Liver (tissue), 9 donors: ENCODE results near the gene EPS8L1. TPM values are rescaled to one million over a fixed set of nuclear protein-coding genes. Genes with fewer than 3 reads are reported as not detected.

Experiments used
- DNase-seq: peaks from one replicate; pipeline ENCODE4 v3.0.0-alpha.2; 2017; ENCODE audit warnings: low spot score
- H3K27ac ChIP-seq, 2 donors: one replicate each; pipeline ENCODE4 v1.7.0; 2013; ENCODE audit warnings: inconsistent platforms in 2 of 2, low read length in 2 of 2, control low read depth in 1 of 2, low read depth in 1 of 2, mild to moderate bottlenecking in 1 of 2
- H3K27me3 ChIP-seq, 4 donors: one replicate each; pipeline versions ENCODE4 v1.6.1 to v1.7.0; 2013; ENCODE audit warnings: low read length in 3 of 4, inconsistent platforms in 1 of 4, mild to moderate bottlenecking in 1 of 4, moderate library complexity in 1 of 4; ENCODE audit not compliant: control insufficient read depth in 4 of 4, insufficient read depth in 4 of 4
- H3K36me3 ChIP-seq, 4 donors: one replicate each; pipeline versions ENCODE4 v1.6.1 to v1.7.0; 2013; ENCODE audit warnings: low read length in 3 of 4, mild to moderate bottlenecking in 3 of 4, low read depth in 1 of 4, moderate library complexity in 1 of 4; ENCODE audit not compliant: control insufficient read depth in 4 of 4, insufficient read depth in 3 of 4
- H3K4me1 ChIP-seq, 4 donors: one replicate each; pipeline versions ENCODE4 v1.6.1 to v1.7.0; 2013; ENCODE audit warnings: low read length in 3 of 4, mild to moderate bottlenecking in 3 of 4, moderate library complexity in 1 of 4; ENCODE audit not compliant: control insufficient read depth in 4 of 4, insufficient read depth in 4 of 4
- H3K4me3 ChIP-seq, 3 donors: one replicate each; pipeline versions ENCODE4 v1.6.1 to v1.7.0; 2013; ENCODE audit warnings: low read length in 3 of 3, control low read depth in 1 of 3, low read depth in 1 of 3, mild to moderate bottlenecking in 1 of 3
- H3K9ac ChIP-seq, 2 donors: one replicate each; pipeline ENCODE4 v1.7.0; 2013; ENCODE audit warnings: low read length in 2 of 2, mild to moderate bottlenecking in 2 of 2, moderate library complexity in 2 of 2, control low read depth in 1 of 2, low read depth in 1 of 2
- H3K9me3 ChIP-seq, 4 donors: one replicate each; pipeline versions ENCODE4 v1.6.1 to v1.7.0; 2013; ENCODE audit warnings: low read length in 3 of 4; ENCODE audit not compliant: control insufficient read depth in 4 of 4
- ATF3 ChIP-seq: IDR thresholded peaks from 2 replicates; pipeline ENCODE4 v1.6.1; 2016; ENCODE audit warnings: antibody characterized with exemption
- CTCF ChIP-seq: fragments of 150-350 bp; IDR thresholded peaks from 2 replicates; pipeline ENCODE4 v1.5.1; 2017; ENCODE audit warnings: improper control_type of control experiment, low read depth, low read length; ENCODE audit not compliant: missing input control
- EGR1 ChIP-seq, 2 donors: IDR thresholded peaks; 2 replicates each; pipeline ENCODE4 v1.6.1; 2016 to 2018; ENCODE audit warnings: antibody characterized with exemption in 2 of 2, low read depth in 2 of 2
- FOXA1 ChIP-seq: IDR thresholded peaks from 2 replicates; pipeline ENCODE4 v1.6.1; 2016; ENCODE audit warnings: antibody characterized with exemption
- FOXA2 ChIP-seq: IDR thresholded peaks from 2 replicates; pipeline ENCODE4 v1.6.1; 2016; ENCODE audit warnings: antibody characterized with exemption
- GABPA ChIP-seq, 2 donors: IDR thresholded peaks in 1 of 2; conservative IDR thresholded peaks in 1 of 2; 2 replicates each; pipeline ENCODE4 v1.6.1; 2016; ENCODE audit warnings: antibody characterized with exemption in 2 of 2, mild to moderate bottlenecking in 1 of 2, moderate library complexity in 1 of 2
- HNF4A ChIP-seq, 2 donors: conservative IDR thresholded peaks; 2 replicates each; pipeline ENCODE4 v1.6.1; 2016; ENCODE audit warnings: antibody characterized with exemption in 2 of 2, mild to moderate bottlenecking in 2 of 2
- HNF4G ChIP-seq: IDR thresholded peaks from 2 replicates; pipeline ENCODE4 v1.6.1; 2016; ENCODE audit warnings: antibody characterized with exemption
- JUND ChIP-seq, 2 donors: IDR thresholded peaks; 2 replicates each; pipeline ENCODE4 v1.6.1; 2016; ENCODE audit warnings: antibody characterized with exemption in 2 of 2
- NR2F2 ChIP-seq: IDR thresholded peaks from 2 replicates; pipeline ENCODE4 v1.6.1; 2016; ENCODE audit warnings: antibody characterized with exemption
- REST ChIP-seq: IDR thresholded peaks from 2 replicates; pipeline ENCODE4 v1.6.1; 2016; ENCODE audit warnings: antibody characterized with exemption, mild to moderate bottlenecking
- RXRA ChIP-seq, 2 donors: IDR thresholded peaks; 2 replicates each; pipeline ENCODE4 v1.6.1; 2017 to 2018; ENCODE audit warnings: antibody characterized with exemption in 2 of 2, mild to moderate bottlenecking in 1 of 2
- TAF1 ChIP-seq: conservative IDR thresholded peaks from 2 replicates; pipeline ENCODE4 v1.6.1; 2016; ENCODE audit warnings: antibody characterized with exemption, mild to moderate bottlenecking
- YY1 ChIP-seq: IDR thresholded peaks from 2 replicates; pipeline ENCODE4 v1.6.1; 2016; ENCODE audit warnings: antibody characterized with exemption, mild to moderate bottlenecking
- WGBS: extraction: QIAGEN DNeasy Blood & Tissue Kit; methylation state at CpG from one replicate; pipeline ENCODE4 v1.1.7; 2013; 5-methylcytosine and 5-hydroxymethylcytosine counted together
- polyA plus RNA-seq, 2 donors: library from polyadenylated mRNA; stranded (reverse) in 1 of 2; unstranded in 1 of 2; fragments of 200-250 nt in 1 of 2; fragments of >200 nt in 1 of 2; fragmentation: Nextera tagmentation in 1 of 2; extraction: Ambion mirVana in 1 of 2; gene quantifications; one replicate each; pipeline versions ENCODE4 v1.2.1 to v1.2.3, GENCODE V29; 2013 to 2015
- total RNA-seq, 2 donors: library from RNA; depleted of rRNA; stranded (reverse); fragments of >200 nt; gene quantifications; one replicate each; pipeline ENCODE4 v1.2.3, GENCODE V29; 2014
- TF ChIP-seq, protein P1 (sequence below): IDR thresholded peaks from 2 replicates; pipeline ENCODE4 v1.6.1; 2016; ENCODE audit warnings: antibody characterized with exemption
- TF ChIP-seq, protein P2 (sequence below): IDR thresholded peaks from 2 replicates; pipeline ENCODE4 v1.6.1; 2016; ENCODE audit warnings: antibody characterized with exemption
- donor health status: healthy.
- donor health status: healthy.
- donor health status: healthy.
- donor health status: healthy.
- donor health status: healthy.

EPS8L1 gene
- total and polyA plus RNA-seq, 4 donors: 0.40 to 1.5 (median 0.87) TPM

DNA sequence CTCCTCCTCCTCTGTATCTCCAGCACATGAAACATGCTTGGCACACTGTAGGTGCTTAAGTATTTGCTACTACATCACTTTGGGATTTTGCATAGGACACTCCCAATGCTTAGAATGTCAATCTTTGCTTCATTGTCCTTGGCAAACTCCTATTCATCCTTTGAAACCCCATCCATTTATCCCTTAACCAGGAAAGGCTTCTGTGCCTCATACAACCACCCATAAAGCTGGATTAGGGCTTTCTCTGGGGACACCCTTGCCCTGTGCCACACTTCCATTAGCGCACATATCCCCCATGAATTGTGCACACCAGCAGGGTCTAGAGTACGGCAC, 5.8 kb upstream of the EPS8L1 start:
- Histone ChIP-seq H3K27me3 (peaks cover 0 to 11% (median 3%) of the 10 kb centered on the region in 4 donors), H3K9ac (no peak overlapping the region), H3K4me1 (no peaks in the 10 kb centered on the region), H3K27ac (no peak overlapping the region), H3K36me3 (no peaks in the 10 kb centered on the region), H3K4me3 (no peak overlapping the region), H3K9me3 (no peaks in the 10 kb centered on the region)
- TF ChIP-seq, protein P1, sequence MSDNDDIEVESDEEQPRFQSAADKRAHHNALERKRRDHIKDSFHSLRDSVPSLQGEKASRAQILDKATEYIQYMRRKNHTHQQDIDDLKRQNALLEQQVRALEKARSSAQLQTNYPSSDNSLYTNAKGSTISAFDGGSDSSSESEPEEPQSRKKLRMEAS: no peak
- TF ChIP-seq JUND (IDR thresholded peaks at IDR 0.05) (no peak), REST (no peak), RXRA (IDR thresholded peaks at IDR 0.05) (no peak), GABPA (IDR thresholded peaks at IDR 0.05 in 1 of 2, conservative IDR thresholded peaks at IDR 0.05 in 1 of 2) (no peak), HNF4A (conservative IDR thresholded peaks at IDR 0.05) (no peak), CTCF (no peak), FOXA1 (no peak), YY1 (no peak), FOXA2 (no peak), NR2F2 (no peak), HNF4G (no peak), EGR1 (IDR thresholded peaks at IDR 0.05; ENCODE audit: low read depth in 2 of 2) (no peak)
- TF ChIP-seq, protein P2, sequence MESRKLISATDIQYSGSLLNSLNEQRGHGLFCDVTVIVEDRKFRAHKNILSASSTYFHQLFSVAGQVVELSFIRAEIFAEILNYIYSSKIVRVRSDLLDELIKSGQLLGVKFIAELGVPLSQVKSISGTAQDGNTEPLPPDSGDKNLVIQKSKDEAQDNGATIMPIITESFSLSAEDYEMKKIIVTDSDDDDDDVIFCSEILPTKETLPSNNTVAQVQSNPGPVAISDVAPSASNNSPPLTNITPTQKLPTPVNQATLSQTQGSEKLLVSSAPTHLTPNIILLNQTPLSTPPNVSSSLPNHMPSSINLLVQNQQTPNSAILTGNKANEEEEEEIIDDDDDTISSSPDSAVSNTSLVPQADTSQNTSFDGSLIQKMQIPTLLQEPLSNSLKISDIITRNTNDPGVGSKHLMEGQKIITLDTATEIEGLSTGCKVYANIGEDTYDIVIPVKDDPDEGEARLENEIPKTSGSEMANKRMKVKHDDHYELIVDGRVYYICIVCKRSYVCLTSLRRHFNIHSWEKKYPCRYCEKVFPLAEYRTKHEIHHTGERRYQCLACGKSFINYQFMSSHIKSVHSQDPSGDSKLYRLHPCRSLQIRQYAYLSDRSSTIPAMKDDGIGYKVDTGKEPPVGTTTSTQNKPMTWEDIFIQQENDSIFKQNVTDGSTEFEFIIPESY: no peak
- WGBS: 87% methylated on average over 2 of the region's 2 CpGs
- DNase-seq: no peak

- Histone ChIP-seq H3K36me3 (no peaks in the 10 kb centered on the region), H3K27ac (no peak overlapping the region), H3K9ac (no peak overlapping the region), H3K9me3 (no peaks in the 10 kb centered on the region), H3K4me1 (no peaks in the 10 kb centered on the region), H3K4me3 (no peak overlapping the region), H3K27me3 (peaks cover 0 to 11% (median 3%) of the 10 kb centered on the region in 4 donors)
- no peak for DNase-seq
- 73% methylated on average over 10 of the region's 10 CpGs for WGBS
- no peak for TF ChIP-seq JUND (IDR thresholded peaks at IDR 0.05)
- no peak for TF ChIP-seq GABPA (IDR thresholded peaks at IDR 0.05 in 1 of 2, conservative IDR thresholded peaks at IDR 0.05 in 1 of 2)
- TF ChIP-seq FOXA1: no peak
- no peak for TF ChIP-seq HNF4A (conservative IDR thresholded peaks at IDR 0.05)
- no peak for TF ChIP-seq RXRA (IDR thresholded peaks at IDR 0.05)
- TF ChIP-seq CTCF: no peak
- no peak for TF ChIP-seq ATF3
- no peak for TF ChIP-seq YY1
- TF ChIP-seq, protein P2: no peak
- TF ChIP-seq TAF1: no peak
- TF ChIP-seq, protein P1: no peak
- TF ChIP-seq NR2F2: no peak
- TF ChIP-seq EGR1 (IDR thresholded peaks at IDR 0.05; ENCODE audit: low read depth in 2 of 2): no peak
- TF ChIP-seq HNF4G: no peak
Measured at GRCh38 chr19:55070466-55071128, 5.1 kb upstream of the EPS8L1 start.
